HG02642 (cell line): Measurements from ENCODE around the gene TMLHE.
"Not testable (repeated sequence)": the region's sequence is repeated elsewhere in the genome, so short reads cannot be mapped to it uniquely, and the experiment has no call there.

Experiments used
- ATAC-seq: cut with Tn5 transposase; IDR thresholded peaks from one replicate; pipeline ENCODE4 v1.9.1; 2021; ENCODE audit warnings: mild to moderate bottlenecking; ENCODE audit not compliant: unreplicated experiment, poor library complexity

Gene TMLHE

GRCh38 chrX:155514225-155514624 lies 98.5 kb downstream of the TMLHE start:
- ATAC-seq = no peak

GRCh38 chrX:155505296-155505695 lies 107.5 kb downstream of the TMLHE start:
- ATAC-seq = no peak

GRCh38 chrX:155495134-155495533 lies 117.6 kb downstream of the TMLHE start:
- not testable (repeated sequence) for ATAC-seq

- ATAC-seq = not testable (repeated sequence)
Measured at GRCh38 chrX:155491421-155491820, 121.3 kb downstream of the TMLHE start.

GRCh38 chrX:155477136-155477535 lies 135.6 kb downstream of the TMLHE start:
- ATAC-seq = not testable (repeated sequence)

- peak; percentile 69 for ATAC-seq
Measured at GRCh38 chrX:155466269-155466938, 146.3 kb downstream of the TMLHE start.

GRCh38 chrX:155460501-155460900 lies 152.3 kb downstream of the TMLHE start:
- not testable (repeated sequence) for ATAC-seq

- ATAC-seq = peak; percentile 87
Measured at GRCh38 chrX:155458471-155458870, 154.3 kb downstream of the TMLHE start, which contains the start of gene F8A3. TSS of gene F8A3 (minus strand) at chrX:155458620. CDS start at chrX:155458600, 20 bp downstream.

GRCh38 chrX:155457761-155458447 lies 154.8 kb downstream of the TMLHE start:
- ATAC-seq = peak; percentile 69

GRCh38 chrX:155441097-155441496 lies 171.7 kb downstream of the TMLHE start:
- ATAC-seq = no peak
